Trophoblast cell (in vitro differentiated cells and primary cell): ENCODE measurements around the gene PARD3B.
A peak's percentile ranks its signal among the peaks of the same experiment; 100 is the strongest.

Experiments used
- DNase-seq, 2 donors: peaks; one replicate each; pipeline ENCODE4 v3.0.0-alpha.2; 2016
- H2AFZ ChIP-seq: 2 replicates; pipeline ENCODE4 v1.6.1; 2013; ENCODE audit warnings: low read length, moderate library complexity, mild to moderate bottlenecking; ENCODE audit not compliant: insufficient read depth, poor library complexity
- H2AK5ac ChIP-seq: 2 replicates; pipeline ENCODE4 v1.6.1; 2013; ENCODE audit warnings: mild to moderate bottlenecking, low read length
- H2BK120ac ChIP-seq: 2 replicates; pipeline ENCODE4 v1.6.1; 2013; ENCODE audit warnings: low read length, mild to moderate bottlenecking, moderate library complexity; ENCODE audit not compliant: insufficient read depth, poor library complexity
- H2BK12ac ChIP-seq: 2 replicates; pipeline ENCODE4 v1.6.1; 2013; ENCODE audit warnings: mild to moderate bottlenecking, low read length, moderate library complexity
- H2BK5ac ChIP-seq: 2 replicates; pipeline ENCODE4 v1.6.1; 2013; ENCODE audit warnings: low read length, low read depth, moderate library complexity, mild to moderate bottlenecking; ENCODE audit not compliant: poor library complexity
- H3K14ac ChIP-seq: 2 replicates; pipeline ENCODE4 v1.6.1; 2013; ENCODE audit warnings: mild to moderate bottlenecking, low read length
- H3K18ac ChIP-seq: 2 replicates; pipeline ENCODE4 v1.6.1; 2013; ENCODE audit warnings: mild to moderate bottlenecking, low read length
- H3K23ac ChIP-seq: 2 replicates; pipeline ENCODE4 v1.6.1; 2013; ENCODE audit warnings: low read length
- H3K27ac ChIP-seq: 2 replicates; pipeline ENCODE4 v1.5.1; 2013; ENCODE audit warnings: low read depth, mild to moderate bottlenecking, inconsistent platforms, low read length, moderate library complexity
- H3K27me3 ChIP-seq: 2 replicates; pipeline ENCODE4 v1.6.1; 2013; ENCODE audit warnings: inconsistent platforms, mild to moderate bottlenecking, low read length, moderate library complexity; ENCODE audit not compliant: insufficient read depth
- H3K36me3 ChIP-seq, 2 experiments: 1 replicate in 1 of 2; 2 replicates in 1 of 2; pipeline ENCODE4 v1.6.1; 2013; ENCODE audit warnings: low read length in 2 of 2, mild to moderate bottlenecking in 2 of 2, moderate library complexity in 1 of 2; ENCODE audit not compliant: insufficient read depth in 2 of 2, control insufficient read depth in 1 of 2
- H3K4ac ChIP-seq: 2 replicates; pipeline ENCODE4 v1.6.1; 2013; ENCODE audit warnings: low read depth, mild to moderate bottlenecking, low read length, moderate library complexity
- H3K4me1 ChIP-seq, 2 experiments: 1 replicate in 1 of 2; 2 replicates in 1 of 2; pipeline ENCODE4 v1.6.1; 2013; ENCODE audit warnings: low read length in 2 of 2, mild to moderate bottlenecking in 2 of 2, moderate library complexity in 1 of 2; ENCODE audit not compliant: insufficient read depth in 2 of 2, control insufficient read depth in 1 of 2
- H3K4me2 ChIP-seq: 2 replicates; pipeline ENCODE4 v1.6.1; 2013; ENCODE audit warnings: inconsistent platforms, mild to moderate bottlenecking, low read length, moderate library complexity
- H3K4me3 ChIP-seq: 2 replicates; pipeline ENCODE4 v1.5.1; 2013; ENCODE audit warnings: mild to moderate bottlenecking, low read depth, low read length, inconsistent platforms
- H3K79me1 ChIP-seq: one replicate; pipeline ENCODE4 v1.6.1; 2013; ENCODE audit warnings: low read length
- H3K79me2 ChIP-seq: 2 replicates; pipeline ENCODE4 v1.6.1; 2013; ENCODE audit warnings: low read length, mild to moderate bottlenecking; ENCODE audit not compliant: control insufficient read depth, insufficient read depth, poor library complexity
- H3K9ac ChIP-seq: 2 replicates; pipeline ENCODE4 v1.6.1; 2013; ENCODE audit warnings: mild to moderate bottlenecking, low read length
- H3K9me3 ChIP-seq: 2 replicates; pipeline ENCODE4 v1.6.1; 2013; ENCODE audit warnings: low read depth, mild to moderate bottlenecking, control low read depth, inconsistent platforms, low read length; ENCODE audit not compliant: insufficient read depth
- H4K12ac ChIP-seq: 2 replicates; pipeline ENCODE4 v1.6.1; 2013; ENCODE audit warnings: low read depth, mild to moderate bottlenecking, low read length, moderate library complexity
- H4K8ac ChIP-seq: 2 replicates; pipeline ENCODE4 v1.6.1; 2013; ENCODE audit warnings: low read depth, mild to moderate bottlenecking, low read length, moderate library complexity
- H4K91ac ChIP-seq: one replicate; pipeline ENCODE4 v1.6.1; 2013; ENCODE audit warnings: low read depth, mild to moderate bottlenecking, low read length, moderate library complexity
- WGBS: extraction: QIAGEN DNeasy Blood & Tissue Kit; methylation state at CpG from one replicate; pipeline ENCODE4 v1.1.7; 2013; ENCODE audit warnings: missing lambda C conversion rate; ENCODE audit not compliant: insufficient read length, insufficient coverage; ENCODE audit errors: extremely low coverage; 5-methylcytosine and 5-hydroxymethylcytosine counted together

PARD3B gene

DNA sequence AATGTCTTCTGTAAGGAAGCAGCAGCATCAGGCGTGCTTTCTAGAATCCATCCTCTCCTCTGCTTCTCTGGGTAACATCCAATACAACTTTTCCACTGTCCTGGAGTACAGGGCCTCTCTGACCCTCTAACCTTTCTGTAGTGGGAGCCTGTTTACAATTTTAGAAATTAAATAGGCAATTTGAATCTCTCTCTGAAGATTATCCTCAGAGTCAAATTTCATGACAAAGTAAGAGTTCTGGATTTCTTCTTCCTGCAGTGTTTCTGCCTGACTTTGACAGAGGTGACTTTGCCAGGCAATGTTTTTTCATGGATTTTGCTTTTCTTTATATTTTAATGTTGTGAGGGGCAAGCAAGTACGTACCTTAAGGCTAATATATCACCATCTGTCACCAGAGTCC is 558.4 kb downstream of the PARD3B start:
- no peak overlapping the region for H2BK5ac ChIP-seq
- no peak overlapping the region for H2BK120ac ChIP-seq
- no peak overlapping the region for H2AK5ac ChIP-seq
- DNase-seq: no peak
- H4K12ac ChIP-seq: no peak overlapping the region
- WGBS: no CpG with 5 or more reads among the region's 2 CpGs
- H3K27me3 ChIP-seq: no peaks in the 10 kb centered on the region
- no peaks in the 10 kb centered on the region for H3K4me1 ChIP-seq
- H4K91ac ChIP-seq: no peak overlapping the region
- no peak overlapping the region for H2BK12ac ChIP-seq
- H3K27ac ChIP-seq: no peak overlapping the region
- no peak overlapping the region for H2AFZ ChIP-seq
- H3K14ac ChIP-seq: no peak overlapping the region
- H3K23ac ChIP-seq: no peak overlapping the region
- H3K9ac ChIP-seq: no peak overlapping the region
- H3K4me3 ChIP-seq: no peak overlapping the region
- no peak overlapping the region for H3K4me2 ChIP-seq
- H4K8ac ChIP-seq: no peak overlapping the region
- no peak overlapping the region for H3K4ac ChIP-seq
- H3K9me3 ChIP-seq: no peaks in the 10 kb centered on the region
- H3K36me3 ChIP-seq: no peaks in the 10 kb centered on the region
- no peaks in the 10 kb centered on the region for H3K79me2 ChIP-seq
- no peaks in the 10 kb centered on the region for H3K79me1 ChIP-seq
- no peak overlapping the region for H3K18ac ChIP-seq

- H3K36me3 ChIP-seq: no peaks in the 10 kb centered on the region
- no peak overlapping the region for H3K27ac ChIP-seq
- H2BK120ac ChIP-seq: no peak overlapping the region
- no peaks in the 10 kb centered on the region for H3K4me1 ChIP-seq
- DNase-seq: peak; percentile 15 to 65
- no peaks in the 10 kb centered on the region for H3K27me3 ChIP-seq
- no CpG with 5 or more reads among the region's 2 CpGs for WGBS
- no peaks in the 10 kb centered on the region for H3K79me2 ChIP-seq
- no peak overlapping the region for H3K4ac ChIP-seq
- no peak overlapping the region for H2BK5ac ChIP-seq
- H2AK5ac ChIP-seq: no peak overlapping the region
- H3K14ac ChIP-seq: no peak overlapping the region
- H3K9ac ChIP-seq: no peak overlapping the region
- H2BK12ac ChIP-seq: no peak overlapping the region
- H3K23ac ChIP-seq: no peak overlapping the region
- no peaks in the 10 kb centered on the region for H3K79me1 ChIP-seq
- no peak overlapping the region for H2AFZ ChIP-seq
- H3K9me3 ChIP-seq: no peaks in the 10 kb centered on the region
- no peak overlapping the region for H4K91ac ChIP-seq
- no peak overlapping the region for H3K4me3 ChIP-seq
- H3K18ac ChIP-seq: no peak overlapping the region
- H4K12ac ChIP-seq: no peak overlapping the region
- no peak overlapping the region for H4K8ac ChIP-seq
- H3K4me2 ChIP-seq: no peak overlapping the region
These were observed 562.5 kb downstream of the PARD3B start for GRCh38 chr2:205107810-205108209.

DNA sequence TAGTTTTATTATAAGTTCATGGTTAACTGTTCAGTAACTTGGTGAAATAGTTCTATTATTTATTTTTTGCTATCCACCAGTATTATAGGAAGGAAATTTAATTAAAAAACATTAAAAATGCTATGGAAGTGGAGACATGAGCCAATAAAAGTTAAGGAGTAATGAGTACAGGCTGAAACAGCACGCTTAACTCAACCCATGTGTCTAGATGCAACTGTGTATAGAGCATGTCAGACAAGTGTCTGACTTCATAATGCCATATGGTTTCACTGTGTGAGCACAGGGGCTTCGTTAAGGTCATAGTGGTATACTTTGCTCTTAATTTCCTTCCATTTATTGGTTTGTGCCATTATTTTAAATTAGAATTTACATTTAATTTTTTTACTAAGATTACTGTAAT is 570.2 kb downstream of the PARD3B start:
- no peak overlapping the region for H3K23ac ChIP-seq
- H3K27ac ChIP-seq: no peak overlapping the region
- H3K9ac ChIP-seq: no peak overlapping the region
- no peaks in the 10 kb centered on the region for H3K79me1 ChIP-seq
- H2BK12ac ChIP-seq: no peak overlapping the region
- no peak overlapping the region for H4K8ac ChIP-seq
- no peak overlapping the region for H2BK120ac ChIP-seq
- DNase-seq: no peak
- H2AFZ ChIP-seq: no peak overlapping the region
- H3K14ac ChIP-seq: no peak overlapping the region
- no peak overlapping the region for H3K4me3 ChIP-seq
- H3K4me2 ChIP-seq: no peak overlapping the region
- H3K36me3 ChIP-seq: no peaks in the 10 kb centered on the region
- H3K9me3 ChIP-seq: no peaks in the 10 kb centered on the region
- H3K79me2 ChIP-seq: no peaks in the 10 kb centered on the region
- H2AK5ac ChIP-seq: no peak overlapping the region
- H3K4ac ChIP-seq: no peak overlapping the region
- H2BK5ac ChIP-seq: no peak overlapping the region
- H4K12ac ChIP-seq: no peak overlapping the region
- H3K4me1 ChIP-seq: no peaks in the 10 kb centered on the region
- WGBS: no CpG with 5 or more reads among the region's 2 CpGs
- H3K27me3 ChIP-seq: no peaks in the 10 kb centered on the region
- H3K18ac ChIP-seq: no peak overlapping the region
- H4K91ac ChIP-seq: no peak overlapping the region

GRCh38 chr2:205117125-205117524 is 571.9 kb downstream of the PARD3B start:
- no peaks in the 10 kb centered on the region for H3K4me1 ChIP-seq
- no peak overlapping the region for H4K8ac ChIP-seq
- no peak overlapping the region for H2BK120ac ChIP-seq
- H3K4ac ChIP-seq: no peak overlapping the region
- no peak overlapping the region for H2AFZ ChIP-seq
- no CpG with 5 or more reads among the region's 2 CpGs for WGBS
- H3K36me3 ChIP-seq: no peaks in the 10 kb centered on the region
- no peaks in the 10 kb centered on the region for H3K79me2 ChIP-seq
- no peak overlapping the region for H3K4me3 ChIP-seq
- no peak overlapping the region for H2BK12ac ChIP-seq
- H3K14ac ChIP-seq: no peak overlapping the region
- H3K18ac ChIP-seq: no peak overlapping the region
- DNase-seq: no peak
- H2BK5ac ChIP-seq: no peak overlapping the region
- H3K27ac ChIP-seq: no peak overlapping the region
- no peaks in the 10 kb centered on the region for H3K79me1 ChIP-seq
- H4K12ac ChIP-seq: no peak overlapping the region
- H3K4me2 ChIP-seq: no peak overlapping the region
- H2AK5ac ChIP-seq: no peak overlapping the region
- H4K91ac ChIP-seq: no peak overlapping the region
- H3K23ac ChIP-seq: no peak overlapping the region
- H3K9ac ChIP-seq: no peak overlapping the region
- H3K27me3 ChIP-seq: no peaks in the 10 kb centered on the region
- H3K9me3 ChIP-seq: no peaks in the 10 kb centered on the region
